ENCODE data around the gene BAHCC1.

Gene BAHCC1

GRCh38 chr17:81408049-81408448 lies 12.8 kb downstream of the BAHCC1 start:
- H3K9me3 ChIP-seq (ENCODE audit: control extremely low read depth in 1 of 5, control insufficient read depth in 4 of 5, insufficient read depth in 2 of 5, low read depth in 1 of 5, low read length in 4 of 5): no peaks in the 10 kb centered on the region
- no peak overlapping the region for H3K27ac ChIP-seq (ENCODE audit: insufficient read depth in 1 of 2, low read depth in 1 of 2, low read length in 2 of 2, poor library complexity in 1 of 2, severe bottlenecking in 2 of 2)
- CTCF ChIA-PET: interaction anchor here (0.6 to 5.5 kb wide), 9 partner anchors 8 to 75 kb away, joined by 3 to 29 read pairs (median 3); no protein-coding TSS in a partner anchor
- H3K4me1 ChIP-seq (ENCODE audit: control extremely low read depth in 1 of 4, control insufficient read depth in 4 of 4, insufficient read depth in 4 of 4, low read length in 3 of 4): peaks cover 2 to 88% (median 36%) of the 10 kb centered on the region in 4 experiments
- POLR2A ChIA-PET: no interaction called here
- 96% methylated on average over 12 of the region's 14 CpGs for WGBS (ENCODE audit: insufficient coverage)
- H3K4me3 ChIP-seq (ENCODE audit: control insufficient read depth in 1 of 7, extremely low read depth in 1 of 7, insufficient read depth in 4 of 7, low read depth in 2 of 7, low read length in 6 of 7): no peak overlapping the region
- H3K27me3 ChIP-seq (replicated peaks in 2 of 5; ENCODE audit: control insufficient read depth in 4 of 5, insufficient read depth in 5 of 5, low read length in 4 of 5): no peaks in the 10 kb centered on the region
- H3K36me3 ChIP-seq (ENCODE audit: control insufficient read depth in 4 of 4, insufficient read depth in 4 of 4, low read length in 3 of 4): peaks cover 0 to 33% (median 0%) of the 10 kb centered on the region in 4 experiments
- no peak for DNase-seq

- ChIA-PET CTCF (interaction anchor here (0.6 to 5.5 kb wide), 16 partner anchors 11 to 127 kb away, joined by 3 to 29 read pairs (median 4); partner anchors contain the start of gene BAHCC1), POLR2A (interaction anchor here (0.9 to 1.7 kb wide), 8 partner anchors 12 to 114 kb away, joined by 3 to 6 read pairs (median 3); no protein-coding TSS in a partner anchor)
Measured at GRCh38 chr17:81409190-81409935, 14.1 kb downstream of the BAHCC1 start.

GRCh38 chr17:81410852-81411251 lies 15.6 kb downstream of the BAHCC1 start:
- POLR2A ChIA-PET: interaction anchor here (1.0 to 1.6 kb wide), 2 partner anchors 11 to 19 kb away, joined by 4 read pairs; no protein-coding TSS in a partner anchor
- Histone ChIP-seq H3K9me3 (ENCODE audit: control extremely low read depth in 1 of 5, control insufficient read depth in 4 of 5, insufficient read depth in 2 of 5, low read depth in 1 of 5, low read length in 4 of 5) (no peaks in the 10 kb centered on the region), H3K27ac (ENCODE audit: insufficient read depth in 1 of 2, low read depth in 1 of 2, low read length in 2 of 2, poor library complexity in 1 of 2, severe bottlenecking in 2 of 2) (no peak overlapping the region), H3K36me3 (ENCODE audit: control insufficient read depth in 4 of 4, insufficient read depth in 4 of 4, low read length in 3 of 4) (peaks cover 0 to 28% (median 0%) of the 10 kb centered on the region in 4 experiments), H3K4me1 (ENCODE audit: control extremely low read depth in 1 of 4, control insufficient read depth in 4 of 4, insufficient read depth in 4 of 4, low read length in 3 of 4) (peaks cover 2 to 81% (median 42%) of the 10 kb centered on the region in 4 experiments), H3K27me3 (replicated peaks in 2 of 5; ENCODE audit: control insufficient read depth in 4 of 5, insufficient read depth in 5 of 5, low read length in 4 of 5) (no peaks in the 10 kb centered on the region), H3K4me3 (ENCODE audit: control insufficient read depth in 1 of 7, extremely low read depth in 1 of 7, insufficient read depth in 4 of 7, low read depth in 2 of 7, low read length in 6 of 7) (no peak overlapping the region)
- WGBS (ENCODE audit: insufficient coverage): 99% methylated on average over 15 of the region's 16 CpGs
- DNase-seq: no peak
- CTCF ChIA-PET: interaction anchor here (0.9 to 5.5 kb wide), 7 partner anchors 9 to 74 kb away, joined by 3 to 29 read pairs (median 10); no protein-coding TSS in a partner anchor

More at GRCh38 chr17:81409190-81409935, 14.1 kb downstream of the BAHCC1 start:
- DNase-seq: peak; percentile 74 to 87 (median 87)
- H3K27me3 ChIP-seq (replicated peaks in 2 of 5; ENCODE audit: control insufficient read depth in 4 of 5, insufficient read depth in 5 of 5, low read length in 4 of 5): no peaks in the 10 kb centered on the region
- no peak overlapping the region for H3K27ac ChIP-seq (ENCODE audit: insufficient read depth in 1 of 2, low read depth in 1 of 2, low read length in 2 of 2, poor library complexity in 1 of 2, severe bottlenecking in 2 of 2)
- WGBS (ENCODE audit: insufficient coverage): 73% methylated on average over 22 of the region's 27 CpGs
- H3K4me3 ChIP-seq (ENCODE audit: control insufficient read depth in 1 of 7, extremely low read depth in 1 of 7, insufficient read depth in 4 of 7, low read depth in 2 of 7, low read length in 6 of 7): peak overlapping the region in 1 of 7 experiments; percentile 33
- peaks cover 0 to 27% (median 0%) of the 10 kb centered on the region in 4 experiments for H3K36me3 ChIP-seq (ENCODE audit: control insufficient read depth in 4 of 4, insufficient read depth in 4 of 4, low read length in 3 of 4)
- no peaks in the 10 kb centered on the region for H3K9me3 ChIP-seq (ENCODE audit: control extremely low read depth in 1 of 5, control insufficient read depth in 4 of 5, insufficient read depth in 2 of 5, low read depth in 1 of 5, low read length in 4 of 5)
- peaks cover 2 to 91% (median 41%) of the 10 kb centered on the region in 4 experiments for H3K4me1 ChIP-seq (ENCODE audit: control extremely low read depth in 1 of 4, control insufficient read depth in 4 of 4, insufficient read depth in 4 of 4, low read length in 3 of 4)

- Histone ChIP-seq H3K36me3 (ENCODE audit: control insufficient read depth in 4 of 4, insufficient read depth in 4 of 4, low read length in 3 of 4) (peaks cover 0 to 28% (median 0%) of the 10 kb centered on the region in 4 experiments), H3K9me3 (ENCODE audit: control extremely low read depth in 1 of 5, control insufficient read depth in 4 of 5, insufficient read depth in 2 of 5, low read depth in 1 of 5, low read length in 4 of 5) (no peaks in the 10 kb centered on the region), H3K4me3 (ENCODE audit: control insufficient read depth in 1 of 7, extremely low read depth in 1 of 7, insufficient read depth in 4 of 7, low read depth in 2 of 7, low read length in 6 of 7) (no peak overlapping the region), H3K27ac (ENCODE audit: insufficient read depth in 1 of 2, low read depth in 1 of 2, low read length in 2 of 2, poor library complexity in 1 of 2, severe bottlenecking in 2 of 2) (no peak overlapping the region), H3K4me1 (ENCODE audit: control extremely low read depth in 1 of 4, control insufficient read depth in 4 of 4, insufficient read depth in 4 of 4, low read length in 3 of 4) (peaks cover 2 to 77% (median 42%) of the 10 kb centered on the region in 4 experiments), H3K27me3 (replicated peaks in 2 of 5; ENCODE audit: control insufficient read depth in 4 of 5, insufficient read depth in 5 of 5, low read length in 4 of 5) (no peaks in the 10 kb centered on the region)
- WGBS (ENCODE audit: insufficient coverage): 72% methylated on average over 6 of the region's 8 CpGs
- ChIA-PET CTCF (interaction anchor here (0.9 to 5.5 kb wide), 8 partner anchors 10 to 73 kb away, joined by 3 to 29 read pairs (median 8); no protein-coding TSS in a partner anchor), POLR2A (interaction anchor here (1.0 kb wide), 1 partner anchor 11 kb away, joined by 4 read pairs; no protein-coding TSS in a partner anchor)
- no peak for DNase-seq
Measured at GRCh38 chr17:81411305-81411704, 16.0 kb downstream of the BAHCC1 start.

GRCh38 chr17:81412490-81413093 lies 17.3 kb downstream of the BAHCC1 start:
- Histone ChIP-seq H3K4me1 (ENCODE audit: control extremely low read depth in 1 of 4, control insufficient read depth in 4 of 4, insufficient read depth in 4 of 4, low read length in 3 of 4) (peaks cover 2 to 65% (median 43%) of the 10 kb centered on the region in 4 experiments), H3K27me3 (replicated peaks in 2 of 5; ENCODE audit: control insufficient read depth in 4 of 5, insufficient read depth in 5 of 5, low read length in 4 of 5) (no peaks in the 10 kb centered on the region), H3K4me3 (ENCODE audit: control insufficient read depth in 1 of 7, extremely low read depth in 1 of 7, insufficient read depth in 4 of 7, low read depth in 2 of 7, low read length in 6 of 7) (peak overlapping the region in 3 of 7 experiments; percentile 36 to 53 (median 48)), H3K36me3 (ENCODE audit: control insufficient read depth in 4 of 4, insufficient read depth in 4 of 4, low read length in 3 of 4) (peaks cover 0 to 26% (median 0%) of the 10 kb centered on the region in 4 experiments), H3K9me3 (ENCODE audit: control extremely low read depth in 1 of 5, control insufficient read depth in 4 of 5, insufficient read depth in 2 of 5, low read depth in 1 of 5, low read length in 4 of 5) (no peaks in the 10 kb centered on the region), H3K27ac (ENCODE audit: insufficient read depth in 1 of 2, low read depth in 1 of 2, low read length in 2 of 2, poor library complexity in 1 of 2, severe bottlenecking in 2 of 2) (no peak overlapping the region)
- DNase-seq: peak; percentile 71 to 92 (median 89)
- POLR2A ChIA-PET: interaction anchor here (1.1 to 1.2 kb wide), 4 partner anchors 10 to 17 kb away, joined by 4 to 6 read pairs (median 5); no protein-coding TSS in a partner anchor
- CTCF ChIA-PET: interaction anchor here (0.6 to 5.5 kb wide), 8 partner anchors 9 to 74 kb away, joined by 3 to 29 read pairs (median 6); no protein-coding TSS in a partner anchor
- 39% methylated on average over 17 of the region's 29 CpGs for WGBS (ENCODE audit: insufficient coverage)

- POLR2A ChIA-PET: interaction anchor here (0.5 to 1.2 kb wide), 2 partner anchors 15 to 343 kb away, joined by 4 read pairs; no protein-coding TSS in a partner anchor
- Histone ChIP-seq H3K4me1 (ENCODE audit: control extremely low read depth in 1 of 4, control insufficient read depth in 4 of 4, insufficient read depth in 4 of 4, low read length in 3 of 4) (peaks cover 2 to 57% (median 44%) of the 10 kb centered on the region in 4 experiments), H3K27ac (ENCODE audit: insufficient read depth in 1 of 2, low read depth in 1 of 2, low read length in 2 of 2, poor library complexity in 1 of 2, severe bottlenecking in 2 of 2) (no peak overlapping the region), H3K27me3 (replicated peaks in 2 of 5; ENCODE audit: control insufficient read depth in 4 of 5, insufficient read depth in 5 of 5, low read length in 4 of 5) (no peaks in the 10 kb centered on the region), H3K9me3 (ENCODE audit: control extremely low read depth in 1 of 5, control insufficient read depth in 4 of 5, insufficient read depth in 2 of 5, low read depth in 1 of 5, low read length in 4 of 5) (no peaks in the 10 kb centered on the region), H3K36me3 (ENCODE audit: control insufficient read depth in 4 of 4, insufficient read depth in 4 of 4, low read length in 3 of 4) (peaks cover 0 to 29% (median 0%) of the 10 kb centered on the region in 4 experiments), H3K4me3 (ENCODE audit: control insufficient read depth in 1 of 7, extremely low read depth in 1 of 7, insufficient read depth in 4 of 7, low read depth in 2 of 7, low read length in 6 of 7) (peak overlapping the region in 1 of 7 experiments; percentile 48)
- 90% methylated on average over 20 of the region's 30 CpGs for WGBS (ENCODE audit: insufficient coverage)
- CTCF ChIA-PET: interaction anchor here (0.8 kb wide), 1 partner anchor 70 kb away, joined by 3 read pairs; no protein-coding TSS in a partner anchor
- no peak for DNase-seq
Measured at GRCh38 chr17:81413497-81414135, 18.4 kb downstream of the BAHCC1 start.

Measured in common myeloid progenitor, CD34-positive (primary cell).